ENCODE measurements around the gene ADAMTS20.

Gene ADAMTS20

DNA sequence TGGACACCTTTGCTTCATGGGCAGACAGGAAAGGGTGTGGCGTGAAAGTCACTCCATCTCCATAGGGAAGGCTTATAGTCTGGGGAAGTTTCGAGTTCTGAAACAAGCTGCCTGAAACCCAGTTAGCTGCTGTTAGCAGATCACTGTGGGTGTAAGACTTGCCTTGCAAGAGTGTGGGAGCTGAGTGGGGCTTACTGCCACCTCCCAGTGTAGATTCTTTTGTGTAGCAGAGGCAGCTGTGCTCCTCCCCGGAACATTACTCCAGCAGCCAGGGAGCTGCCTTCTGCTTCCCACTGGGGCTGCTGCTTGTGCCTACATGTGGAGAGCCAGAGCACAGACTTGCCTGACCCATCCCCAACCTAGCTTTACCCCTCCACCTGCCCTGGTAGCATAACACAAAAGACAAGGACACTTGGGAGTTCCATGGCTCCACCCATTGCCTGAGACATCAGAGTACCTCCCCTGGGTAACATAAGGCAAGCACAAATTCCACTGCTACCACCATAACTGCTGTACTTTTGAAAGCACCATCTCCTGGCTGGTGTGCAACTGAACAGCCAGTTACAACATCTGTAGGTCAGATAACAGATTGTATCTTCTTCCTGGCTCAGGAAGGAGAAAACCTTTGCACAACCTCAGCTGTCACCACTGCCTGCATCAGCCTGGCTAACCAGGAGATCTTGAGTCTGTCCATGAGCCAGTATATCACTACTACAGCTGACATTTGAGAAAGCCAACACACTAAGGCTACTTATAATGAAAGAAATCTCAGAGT is 69.5 kb downstream of the ADAMTS20 start:
- H3K4me2 ChIP-seq (ENCODE audit: low read depth, low read length) = no peak overlapping the region
- H3K9ac ChIP-seq (ENCODE audit: low read length) = no peak overlapping the region
- no peaks in the 10 kb centered on the region for H3K27me3 ChIP-seq (replicated peaks; ENCODE audit: insufficient read depth, low read length)
- TF ChIP-seq, protein P1, sequence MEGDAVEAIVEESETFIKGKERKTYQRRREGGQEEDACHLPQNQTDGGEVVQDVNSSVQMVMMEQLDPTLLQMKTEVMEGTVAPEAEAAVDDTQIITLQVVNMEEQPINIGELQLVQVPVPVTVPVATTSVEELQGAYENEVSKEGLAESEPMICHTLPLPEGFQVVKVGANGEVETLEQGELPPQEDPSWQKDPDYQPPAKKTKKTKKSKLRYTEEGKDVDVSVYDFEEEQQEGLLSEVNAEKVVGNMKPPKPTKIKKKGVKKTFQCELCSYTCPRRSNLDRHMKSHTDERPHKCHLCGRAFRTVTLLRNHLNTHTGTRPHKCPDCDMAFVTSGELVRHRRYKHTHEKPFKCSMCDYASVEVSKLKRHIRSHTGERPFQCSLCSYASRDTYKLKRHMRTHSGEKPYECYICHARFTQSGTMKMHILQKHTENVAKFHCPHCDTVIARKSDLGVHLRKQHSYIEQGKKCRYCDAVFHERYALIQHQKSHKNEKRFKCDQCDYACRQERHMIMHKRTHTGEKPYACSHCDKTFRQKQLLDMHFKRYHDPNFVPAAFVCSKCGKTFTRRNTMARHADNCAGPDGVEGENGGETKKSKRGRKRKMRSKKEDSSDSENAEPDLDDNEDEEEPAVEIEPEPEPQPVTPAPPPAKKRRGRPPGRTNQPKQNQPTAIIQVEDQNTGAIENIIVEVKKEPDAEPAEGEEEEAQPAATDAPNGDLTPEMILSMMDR (IDR thresholded peaks at IDR 0.05; ENCODE audit: low read length) = no peak
- TF ChIP-seq EZH2 (optimal IDR thresholded peaks at IDR 0.05; ENCODE audit: low read depth, low read length) (no peak), EZH2phosphoT487 (IDR thresholded peaks at IDR 0.05; ENCODE audit: low read length) (no peak)
- H4K20me1 ChIP-seq (ENCODE audit: insufficient read depth, low read length) = no peaks in the 10 kb centered on the region
- no peak overlapping the region for H3K4me3 ChIP-seq (ENCODE audit: low read length)
- no peaks in the 10 kb centered on the region for H3K36me3 ChIP-seq (replicated peaks; ENCODE audit: insufficient read depth, low read length)
- no peaks in the 10 kb centered on the region for H3K79me2 ChIP-seq (ENCODE audit: low read length)
- no peak overlapping the region for H2AFZ ChIP-seq (ENCODE audit: low read length)
- no peak for DNase-seq
- no peaks in the 10 kb centered on the region for H3K9me3 ChIP-seq (replicated peaks; ENCODE audit: insufficient read depth, low read length)
- no peaks in the 10 kb centered on the region for H3F3A ChIP-seq (ENCODE audit: insufficient read depth, low read length)
- H3K27ac ChIP-seq (ENCODE audit: low read length) = no peak overlapping the region
- H3K9me2 ChIP-seq (replicated peaks; ENCODE audit: insufficient read depth, low read length) = no peaks in the 10 kb centered on the region
- H3K4me1 ChIP-seq (ENCODE audit: low read length) = no peaks in the 10 kb centered on the region

DNA sequence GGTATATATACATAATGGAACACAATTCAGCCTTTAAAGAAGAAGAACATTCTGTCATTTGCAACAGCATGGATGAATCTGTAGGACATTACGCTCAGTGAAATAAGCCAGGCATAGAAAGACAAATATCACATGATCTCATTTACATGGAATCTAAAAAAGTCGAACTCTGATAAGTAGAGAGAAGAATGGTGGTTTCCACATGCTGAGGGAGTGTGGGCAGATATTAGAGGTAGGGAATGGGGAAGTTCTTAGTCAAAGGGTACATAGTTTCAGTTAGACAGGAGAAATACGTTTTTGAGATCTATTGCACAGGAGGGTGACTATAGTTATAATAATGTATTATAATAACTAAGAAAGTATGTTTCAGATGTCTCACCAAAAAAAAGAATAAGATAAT is 71.4 kb downstream of the ADAMTS20 start:
- no peaks in the 10 kb centered on the region for H3K9me2 ChIP-seq (replicated peaks; ENCODE audit: insufficient read depth, low read length)
- H3K4me2 ChIP-seq (ENCODE audit: low read depth, low read length) = no peak overlapping the region
- H3K36me3 ChIP-seq (replicated peaks; ENCODE audit: insufficient read depth, low read length) = no peaks in the 10 kb centered on the region
- H3K4me3 ChIP-seq (ENCODE audit: low read length) = no peak overlapping the region
- H3K79me2 ChIP-seq (ENCODE audit: low read length) = no peaks in the 10 kb centered on the region
- H3K4me1 ChIP-seq (ENCODE audit: low read length) = no peaks in the 10 kb centered on the region
- H3K9me3 ChIP-seq (replicated peaks; ENCODE audit: insufficient read depth, low read length) = no peaks in the 10 kb centered on the region
- H2AFZ ChIP-seq (ENCODE audit: low read length) = no peak overlapping the region
- TF ChIP-seq, protein P1 (IDR thresholded peaks at IDR 0.05; ENCODE audit: low read length) = no peak
- TF ChIP-seq EZH2phosphoT487 (IDR thresholded peaks at IDR 0.05; ENCODE audit: low read length) (no peak), EZH2 (optimal IDR thresholded peaks at IDR 0.05; ENCODE audit: low read depth, low read length) (no peak)
- H3K27ac ChIP-seq (ENCODE audit: low read length) = no peak overlapping the region
- DNase-seq = no peak
- H3K9ac ChIP-seq (ENCODE audit: low read length) = no peak overlapping the region
- H4K20me1 ChIP-seq (ENCODE audit: insufficient read depth, low read length) = no peaks in the 10 kb centered on the region
- H3K27me3 ChIP-seq (replicated peaks; ENCODE audit: insufficient read depth, low read length) = no peaks in the 10 kb centered on the region
- no peaks in the 10 kb centered on the region for H3F3A ChIP-seq (ENCODE audit: insufficient read depth, low read length)

DNA sequence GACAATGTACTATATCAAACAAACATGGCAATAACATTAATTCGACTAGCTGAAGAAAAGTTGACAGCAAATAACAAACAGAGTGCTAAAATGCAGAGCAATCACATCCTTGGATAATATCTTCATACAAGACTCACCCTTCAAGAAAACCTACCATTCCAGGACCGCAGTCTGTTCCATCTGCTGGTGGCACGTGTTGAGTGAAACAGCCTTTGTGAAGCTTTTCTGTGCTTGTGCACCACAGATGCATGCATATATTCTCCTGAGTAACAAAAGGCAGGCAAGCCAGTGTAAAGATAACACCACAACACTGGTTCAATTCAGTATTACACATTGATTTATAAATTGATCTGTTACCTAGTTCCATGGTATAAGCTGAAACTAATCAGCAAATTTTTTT is 89.3 kb downstream of the ADAMTS20 start:
- Histone ChIP-seq H4K20me1 (ENCODE audit: insufficient read depth, low read length) (no peaks in the 10 kb centered on the region), H3K9me2 (replicated peaks; ENCODE audit: insufficient read depth, low read length) (no peaks in the 10 kb centered on the region), H3K79me2 (ENCODE audit: low read length) (no peaks in the 10 kb centered on the region), H2AFZ (ENCODE audit: low read length) (no peak overlapping the region), H3K4me1 (ENCODE audit: low read length) (no peaks in the 10 kb centered on the region), H3K9ac (ENCODE audit: low read length) (no peak overlapping the region), H3K27ac (ENCODE audit: low read length) (no peak overlapping the region), H3K36me3 (replicated peaks; ENCODE audit: insufficient read depth, low read length) (no peaks in the 10 kb centered on the region), H3K9me3 (replicated peaks; ENCODE audit: insufficient read depth, low read length) (no peaks in the 10 kb centered on the region), H3K27me3 (replicated peaks; ENCODE audit: insufficient read depth, low read length) (no peaks in the 10 kb centered on the region), H3F3A (ENCODE audit: insufficient read depth, low read length) (no peaks in the 10 kb centered on the region), H3K4me2 (ENCODE audit: low read depth, low read length) (no peak overlapping the region), H3K4me3 (ENCODE audit: low read length) (no peak overlapping the region)
- no peak for DNase-seq
- no peak for TF ChIP-seq EZH2 (optimal IDR thresholded peaks at IDR 0.05; ENCODE audit: low read depth, low read length)
- TF ChIP-seq EZH2phosphoT487 (IDR thresholded peaks at IDR 0.05; ENCODE audit: low read length) = no peak
- TF ChIP-seq, protein P1 (IDR thresholded peaks at IDR 0.05; ENCODE audit: low read length) = no peak

Data from MM.1S (cell line).